Neuronal stem cell (in vitro differentiated cells): ENCODE measurements around the gene DDOST.

Source experiments
- DNase-seq: peaks from one replicate; pipeline ENCODE4 v3.0.0-alpha.2; 2013; ENCODE audit warnings: low spot score
- H2AFZ ChIP-seq: one replicate; pipeline ENCODE4 v1.6.1; 2013; ENCODE audit warnings: mild to moderate bottlenecking, low read length, inconsistent platforms
- H2AK5ac ChIP-seq: 2 replicates; pipeline ENCODE4 v1.6.1; 2013; ENCODE audit warnings: low read depth, mild to moderate bottlenecking, inconsistent platforms, low read length, moderate library complexity, mixed read lengths
- H2BK120ac ChIP-seq: 2 replicates; pipeline ENCODE4 v1.6.1; 2013; ENCODE audit warnings: low read depth, mild to moderate bottlenecking, inconsistent platforms, low read length, moderate library complexity, mixed read lengths
- H2BK12ac ChIP-seq: one replicate; pipeline ENCODE4 v1.6.1; 2013; ENCODE audit warnings: low read length, inconsistent platforms
- H2BK15ac ChIP-seq: 2 replicates; pipeline ENCODE4 v1.6.1; 2013; ENCODE audit warnings: mild to moderate bottlenecking, low read length, inconsistent platforms, mixed read lengths
- H2BK5ac ChIP-seq: one replicate; pipeline ENCODE4 v1.6.1; 2013; ENCODE audit warnings: inconsistent platforms, mild to moderate bottlenecking, low read length, moderate library complexity
- H3K14ac ChIP-seq: one replicate; pipeline ENCODE4 v1.6.1; 2013; ENCODE audit warnings: low read length, inconsistent platforms
- H3K18ac ChIP-seq: 2 replicates; pipeline ENCODE4 v1.6.1; 2013; ENCODE audit warnings: low read length, inconsistent platforms
- H3K23ac ChIP-seq: 2 replicates; pipeline ENCODE4 v1.6.1; 2013; ENCODE audit warnings: low read depth, mild to moderate bottlenecking, mixed read lengths, low read length, inconsistent platforms; ENCODE audit not compliant: poor library complexity
- H3K27ac ChIP-seq: replicated peaks from 3 replicates; pipeline ENCODE4 v1.5.1; 2013; ENCODE audit warnings: low read length, inconsistent platforms
- H3K27me3 ChIP-seq, 3 experiments: 2 replicates each; pipeline ENCODE4 v1.6.1; 2013; ENCODE audit warnings: low read length in 3 of 3, mild to moderate bottlenecking in 2 of 3, inconsistent platforms in 1 of 3, low read depth in 1 of 3, mixed read lengths in 1 of 3, moderate library complexity in 1 of 3; ENCODE audit not compliant: control insufficient read depth in 3 of 3, insufficient read depth in 3 of 3
- H3K36me3 ChIP-seq, 2 donors: replicated peaks in 1 of 2; 2 replicates each; pipeline ENCODE4 v1.6.1; 2013; ENCODE audit warnings: low read length in 2 of 2; ENCODE audit not compliant: control insufficient read depth in 2 of 2, insufficient read depth in 2 of 2
- H3K4ac ChIP-seq: 2 replicates; pipeline ENCODE4 v1.6.1; 2013; ENCODE audit warnings: inconsistent platforms, mild to moderate bottlenecking, low read length, moderate library complexity
- H3K4me1 ChIP-seq, 2 donors: 1 replicate in 1 of 2; 2 replicates in 1 of 2; pipeline ENCODE4 v1.6.1; 2013; ENCODE audit warnings: low read length in 2 of 2, low read depth in 1 of 2; ENCODE audit not compliant: control insufficient read depth in 2 of 2, insufficient read depth in 1 of 2
- H3K4me2 ChIP-seq: one replicate; pipeline ENCODE4 v1.6.1; 2013; ENCODE audit warnings: mild to moderate bottlenecking, low read length, inconsistent platforms; ENCODE audit not compliant: insufficient read depth, poor library complexity, severe bottlenecking
- H3K4me3 ChIP-seq, 2 donors: 2 replicates each; pipeline ENCODE4 v1.5.1; 2013; ENCODE audit warnings: low read length in 2 of 2, mild to moderate bottlenecking in 2 of 2, inconsistent platforms in 1 of 2, moderate library complexity in 1 of 2
- H3K79me1 ChIP-seq: one replicate; pipeline ENCODE4 v1.6.1; 2013; ENCODE audit warnings: low read depth, mild to moderate bottlenecking, inconsistent platforms, low read length, moderate library complexity
- H3K9ac ChIP-seq: one replicate; pipeline ENCODE4 v1.6.1; 2013; ENCODE audit warnings: mild to moderate bottlenecking, low read depth, low read length, inconsistent platforms; ENCODE audit not compliant: poor library complexity
- H3K9me3 ChIP-seq, 2 donors: replicated peaks in 1 of 2; 2 replicates each; pipeline versions ENCODE3 to v1.6.1; 2013; ENCODE audit warnings: low read length in 2 of 2, mild to moderate bottlenecking in 2 of 2, inconsistent platforms in 1 of 2, low read depth in 1 of 2, mixed read lengths in 1 of 2, moderate library complexity in 1 of 2; ENCODE audit not compliant: control insufficient read depth in 2 of 2, insufficient read depth in 1 of 2
- H4K8ac ChIP-seq: one replicate; pipeline ENCODE4 v1.6.1; 2013; ENCODE audit warnings: low read depth, mild to moderate bottlenecking, inconsistent platforms, low read length, moderate library complexity
- H4K91ac ChIP-seq: one replicate; pipeline ENCODE4 v1.6.1; 2013; ENCODE audit warnings: low read length, low read depth, mild to moderate bottlenecking, inconsistent platforms; ENCODE audit not compliant: poor library complexity
- WGBS, 2 donors: extraction: QIAGEN DNeasy Blood & Tissue Kit; methylation state at CpG; one replicate each; pipeline ENCODE4 v1.1.7; 2013; ENCODE audit warnings: missing lambda C conversion rate in 2 of 2, mixed read lengths in 1 of 2; ENCODE audit not compliant: insufficient read length in 2 of 2, insufficient replicate concordance in 1 of 2; ENCODE audit errors: extremely low coverage in 2 of 2; 5-methylcytosine and 5-hydroxymethylcytosine counted together

DDOST gene

DNA sequence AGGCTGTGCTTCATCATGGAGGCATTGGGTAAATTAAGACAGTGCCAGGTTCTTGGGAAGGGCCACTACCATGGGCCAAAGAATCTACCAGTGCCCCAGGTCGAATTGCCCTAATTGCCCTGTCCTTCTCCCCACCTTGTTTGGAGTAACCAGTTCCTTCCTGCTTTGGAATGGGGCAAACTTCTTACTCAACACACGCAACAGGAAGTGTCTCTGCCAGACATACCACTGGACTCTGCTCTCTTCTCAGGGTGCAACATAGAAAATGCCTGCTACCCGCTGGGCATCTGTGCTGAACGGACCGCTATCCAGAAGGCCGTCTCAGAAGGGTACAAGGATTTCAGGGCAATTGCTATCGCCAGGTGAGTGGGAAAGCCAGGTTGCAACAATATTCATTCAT lies 56.5 kb downstream of the DDOST start:
- Histone ChIP-seq H3K4me2 (no peak overlapping the region), H2BK12ac (no peak overlapping the region), H2AFZ (no peak overlapping the region), H3K18ac (no peak overlapping the region), H4K8ac (no peak overlapping the region), H3K27ac (no peak overlapping the region), H3K9ac (no peak overlapping the region), H4K91ac (no peak overlapping the region), H3K4ac (no peak overlapping the region), H3K23ac (peak overlapping the region; percentile 49), H2BK5ac (no peak overlapping the region), H3K27me3 (peaks cover 0 to 26% (median 0%) of the 10 kb centered on the region in 3 experiments), H3K79me1 (no peaks in the 10 kb centered on the region), H3K4me1 (peaks cover 0 to 2% of the 10 kb centered on the region in 2 donors), H3K14ac (no peak overlapping the region), H3K9me3 (no peaks in the 10 kb centered on the region), H3K36me3 (no peaks in the 10 kb centered on the region), H2BK120ac (no peak overlapping the region), H2AK5ac (no peak overlapping the region), H2BK15ac (no peak overlapping the region), H3K4me3 (no peak overlapping the region)
- DNase-seq = no peak
- WGBS, 2 donors = no CpG with 5 or more reads among the region's 7 CpGs

DNA sequence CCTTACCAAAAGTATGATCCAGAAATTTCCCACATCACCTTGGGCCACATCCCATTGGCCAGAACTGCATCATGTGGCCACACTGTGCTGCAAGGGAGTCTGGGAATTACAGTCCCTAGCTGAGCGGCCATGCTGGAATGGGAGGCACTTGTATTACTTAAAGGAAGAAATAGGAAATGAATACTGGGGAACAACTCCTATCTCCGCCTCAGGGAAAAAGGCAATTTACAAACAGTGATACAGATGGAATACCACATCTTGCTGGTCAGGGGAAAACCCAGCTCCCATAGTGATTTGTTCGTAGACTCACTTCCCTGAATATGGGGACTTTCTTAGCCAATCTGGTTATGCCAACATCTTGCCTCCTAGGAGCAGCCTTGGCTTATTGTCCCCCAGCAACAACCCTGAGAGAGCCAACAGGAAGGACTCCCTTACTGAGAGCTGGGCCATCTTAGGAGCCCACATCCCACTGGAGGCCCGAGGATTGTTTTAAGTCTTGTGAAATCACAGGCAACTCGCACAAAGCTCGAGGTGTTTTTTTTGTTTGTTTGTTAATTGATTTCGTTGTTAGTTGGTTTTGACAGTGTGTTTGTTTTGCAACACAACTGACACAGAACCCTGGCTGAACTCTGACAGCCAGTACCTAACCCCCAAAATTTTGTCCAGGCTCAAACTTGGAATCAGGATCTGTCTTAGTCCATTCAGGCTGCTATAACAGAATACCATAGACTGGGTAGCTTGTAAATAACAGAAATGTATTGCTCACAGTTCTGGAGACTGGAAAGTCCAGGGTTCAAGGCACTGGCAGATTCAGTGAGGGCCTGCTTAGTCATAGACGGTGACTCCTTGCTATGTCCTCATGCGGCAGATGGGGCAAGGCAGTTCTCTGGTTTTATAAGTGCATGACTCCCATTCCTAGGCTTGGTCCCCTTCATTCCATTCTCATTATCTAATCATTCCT lies 57.4 kb downstream of the DDOST start:
- H3K27ac ChIP-seq = no peak overlapping the region
- peaks cover 0 to 28% (median 0%) of the 10 kb centered on the region in 3 experiments for H3K27me3 ChIP-seq
- no peak overlapping the region for H2BK120ac ChIP-seq
- no peaks in the 10 kb centered on the region for H3K4me1 ChIP-seq
- no peak overlapping the region for H3K23ac ChIP-seq
- H3K79me1 ChIP-seq = no peaks in the 10 kb centered on the region
- H3K4me3 ChIP-seq = no peak overlapping the region
- H3K36me3 ChIP-seq = no peaks in the 10 kb centered on the region
- H2BK12ac ChIP-seq = no peak overlapping the region
- peak overlapping the region; percentile 57 for H2AFZ ChIP-seq
- DNase-seq = no peak
- H3K4me2 ChIP-seq = no peak overlapping the region
- no CpG with 5 or more reads among the region's 9 CpGs for WGBS, 2 donors
- H3K9ac ChIP-seq = no peak overlapping the region
- no peak overlapping the region for H3K18ac ChIP-seq
- H4K8ac ChIP-seq = no peak overlapping the region
- H2BK5ac ChIP-seq = no peak overlapping the region
- no peak overlapping the region for H2BK15ac ChIP-seq
- H3K9me3 ChIP-seq = no peaks in the 10 kb centered on the region
- H4K91ac ChIP-seq = no peak overlapping the region
- no peak overlapping the region for H3K14ac ChIP-seq
- no peak overlapping the region for H2AK5ac ChIP-seq
- no peak overlapping the region for H3K4ac ChIP-seq

DNA sequence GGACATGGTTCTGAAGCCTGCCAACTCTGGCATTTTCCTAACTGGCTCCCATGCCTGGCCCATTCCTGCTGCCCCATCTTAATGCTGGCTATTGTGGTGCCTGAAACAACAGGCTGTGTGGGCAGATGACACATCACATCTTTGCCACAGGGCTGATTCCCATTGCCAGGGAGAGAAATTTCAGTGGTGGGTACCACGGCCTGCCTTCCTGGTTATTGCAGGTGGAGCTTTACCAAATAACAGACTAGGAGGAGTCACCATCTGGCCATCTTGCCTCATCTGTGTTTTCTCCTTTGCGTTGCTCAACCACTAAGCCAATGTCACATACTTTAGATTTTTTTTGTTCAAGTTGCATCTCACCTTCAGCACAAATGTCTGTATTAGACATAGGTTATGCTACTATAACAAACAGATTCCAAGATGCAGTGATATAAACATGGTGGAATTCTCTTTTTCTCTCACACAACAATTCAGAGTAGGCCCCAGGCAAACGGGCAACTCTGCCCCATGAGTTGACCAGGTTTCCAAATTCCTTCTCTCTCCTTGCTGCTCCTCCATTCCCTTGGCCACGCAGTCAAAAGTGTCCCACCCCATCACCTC lies 58.2 kb downstream of the DDOST start:
- Histone ChIP-seq H3K4me3 (no peak overlapping the region), H2AK5ac (no peak overlapping the region), H3K4ac (no peak overlapping the region), H3K79me1 (no peaks in the 10 kb centered on the region), H3K18ac (no peak overlapping the region), H3K9me3 (no peaks in the 10 kb centered on the region), H3K4me2 (no peak overlapping the region), H2BK12ac (no peak overlapping the region), H4K91ac (no peak overlapping the region), H3K4me1 (no peaks in the 10 kb centered on the region), H3K23ac (no peak overlapping the region), H3K14ac (no peak overlapping the region), H2BK15ac (no peak overlapping the region), H2AFZ (peak overlapping the region; percentile 57), H3K27me3 (peaks cover 0 to 22% (median 0%) of the 10 kb centered on the region in 3 experiments), H3K9ac (no peak overlapping the region), H4K8ac (no peak overlapping the region), H2BK5ac (no peak overlapping the region), H2BK120ac (no peak overlapping the region), H3K36me3 (no peaks in the 10 kb centered on the region), H3K27ac (no peak overlapping the region)
- no CpG with 5 or more reads among the region's 4 CpGs for WGBS, 2 donors
- no peak for DNase-seq
